GM12801 (cell line): ENCODE results near the gene RBM10.

Source experiments
- TF ChIP-seq, protein P1 (sequence below): IDR thresholded peaks from one replicate; pipeline ENCODE4 v1.5.1; 2011; ENCODE audit warnings: control low read depth; ENCODE audit not compliant: insufficient read length; ENCODE audit errors: extremely low read depth

RBM10 gene

DNA sequence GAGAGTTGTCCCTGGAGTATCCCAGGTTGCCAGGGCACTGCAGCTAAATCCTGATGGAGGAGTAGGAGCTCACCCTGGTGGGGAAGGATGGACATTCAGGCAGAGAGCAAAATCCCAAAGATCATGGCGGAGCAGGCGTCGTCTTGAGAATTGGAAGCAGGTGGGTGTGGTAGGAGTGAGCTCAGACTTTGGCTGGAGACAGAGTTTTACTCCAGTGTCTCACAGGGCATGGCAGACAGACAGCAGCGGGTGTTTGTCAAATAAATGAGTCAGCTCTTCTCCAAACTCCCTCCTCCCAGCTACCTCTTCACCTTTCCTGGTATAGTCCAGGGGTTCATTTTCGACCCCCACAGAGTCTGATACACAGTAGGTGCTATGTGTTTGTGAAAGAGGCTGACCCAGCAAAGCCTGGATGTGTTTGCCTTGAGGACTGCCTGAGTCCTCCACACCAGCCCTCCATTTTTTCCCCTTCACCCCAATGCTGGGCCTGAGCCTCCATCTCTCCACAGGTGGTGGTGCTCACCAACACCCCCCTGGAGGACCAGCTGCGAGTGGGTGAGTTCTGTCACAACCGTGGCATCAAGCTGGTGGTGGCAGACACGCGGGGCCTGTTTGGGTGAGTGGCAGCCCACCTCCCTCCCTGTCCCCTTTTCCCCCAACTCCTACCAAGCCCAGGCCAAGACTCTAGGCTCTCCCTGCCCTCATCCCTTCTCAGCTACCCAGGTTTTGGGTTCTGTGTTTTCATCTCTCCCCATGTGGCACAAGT lies 55.5 kb downstream of the RBM10 start:
- TF ChIP-seq, protein P1, sequence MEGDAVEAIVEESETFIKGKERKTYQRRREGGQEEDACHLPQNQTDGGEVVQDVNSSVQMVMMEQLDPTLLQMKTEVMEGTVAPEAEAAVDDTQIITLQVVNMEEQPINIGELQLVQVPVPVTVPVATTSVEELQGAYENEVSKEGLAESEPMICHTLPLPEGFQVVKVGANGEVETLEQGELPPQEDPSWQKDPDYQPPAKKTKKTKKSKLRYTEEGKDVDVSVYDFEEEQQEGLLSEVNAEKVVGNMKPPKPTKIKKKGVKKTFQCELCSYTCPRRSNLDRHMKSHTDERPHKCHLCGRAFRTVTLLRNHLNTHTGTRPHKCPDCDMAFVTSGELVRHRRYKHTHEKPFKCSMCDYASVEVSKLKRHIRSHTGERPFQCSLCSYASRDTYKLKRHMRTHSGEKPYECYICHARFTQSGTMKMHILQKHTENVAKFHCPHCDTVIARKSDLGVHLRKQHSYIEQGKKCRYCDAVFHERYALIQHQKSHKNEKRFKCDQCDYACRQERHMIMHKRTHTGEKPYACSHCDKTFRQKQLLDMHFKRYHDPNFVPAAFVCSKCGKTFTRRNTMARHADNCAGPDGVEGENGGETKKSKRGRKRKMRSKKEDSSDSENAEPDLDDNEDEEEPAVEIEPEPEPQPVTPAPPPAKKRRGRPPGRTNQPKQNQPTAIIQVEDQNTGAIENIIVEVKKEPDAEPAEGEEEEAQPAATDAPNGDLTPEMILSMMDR = no peak

DNA sequence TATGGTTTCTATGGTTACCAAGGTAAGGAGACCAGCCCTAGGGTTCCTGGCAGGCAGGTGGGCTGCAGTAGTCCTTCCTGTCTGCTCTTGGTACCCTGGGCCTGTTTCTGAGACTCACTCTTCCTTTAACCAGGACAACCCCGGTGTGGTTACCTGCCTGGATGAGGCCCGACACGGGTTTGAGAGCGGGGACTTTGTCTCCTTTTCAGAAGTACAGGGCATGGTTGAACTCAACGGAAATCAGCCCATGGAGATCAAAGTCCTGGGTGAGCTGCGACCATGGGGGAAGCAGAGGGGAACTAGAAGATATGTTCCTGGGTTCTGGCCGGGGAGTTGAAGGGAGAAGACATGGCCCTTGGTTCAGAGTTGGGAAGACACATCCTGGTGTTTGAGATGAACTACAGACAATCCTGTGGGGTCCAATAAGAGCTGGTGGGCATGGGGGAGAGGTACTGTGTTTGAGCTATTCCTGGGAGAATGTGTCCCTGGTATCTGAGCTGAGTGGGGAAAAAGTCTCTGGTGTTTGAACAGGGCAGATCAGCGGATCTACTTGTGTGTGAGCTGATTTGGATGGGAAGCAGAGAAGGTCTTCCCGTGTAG lies 56.4 kb downstream of the RBM10 start:
- TF ChIP-seq, protein P1 = no peak

DNA sequence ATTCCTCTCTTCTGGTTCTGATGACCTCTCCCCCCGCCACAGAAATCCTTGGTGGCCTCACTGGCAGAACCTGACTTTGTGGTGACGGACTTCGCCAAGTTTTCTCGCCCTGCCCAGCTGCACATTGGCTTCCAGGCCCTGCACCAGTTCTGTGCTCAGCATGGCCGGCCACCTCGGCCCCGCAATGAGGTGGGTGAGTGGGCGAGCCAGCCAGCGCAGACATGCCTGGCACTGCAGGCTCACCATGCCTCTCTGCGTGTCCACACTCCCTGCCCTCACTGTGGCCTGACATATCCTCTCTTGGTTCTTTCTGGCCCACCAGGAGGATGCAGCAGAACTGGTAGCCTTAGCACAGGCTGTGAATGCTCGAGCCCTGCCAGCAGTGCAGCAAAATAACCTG lies 57.3 kb downstream of the RBM10 start:
- TF ChIP-seq, protein P1 = no peak

DNA sequence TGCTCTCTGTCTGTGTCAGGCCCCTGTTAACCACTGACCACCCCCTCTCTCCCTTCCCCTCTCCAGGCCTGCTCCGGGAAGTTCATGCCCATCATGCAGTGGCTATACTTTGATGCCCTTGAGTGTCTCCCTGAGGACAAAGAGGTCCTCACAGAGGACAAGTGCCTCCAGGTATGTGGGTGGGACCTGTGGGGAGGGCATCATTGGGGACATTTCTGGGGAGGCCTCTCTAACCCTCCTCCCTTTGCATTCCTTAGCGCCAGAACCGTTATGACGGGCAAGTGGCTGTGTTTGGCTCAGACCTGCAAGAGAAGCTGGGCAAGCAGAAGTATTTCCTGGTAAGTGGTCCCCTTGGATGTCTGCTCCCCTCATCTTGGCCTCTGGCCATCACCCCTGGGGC lies 57.9 kb downstream of the RBM10 start:
- TF ChIP-seq, protein P1 = no peak

DNA sequence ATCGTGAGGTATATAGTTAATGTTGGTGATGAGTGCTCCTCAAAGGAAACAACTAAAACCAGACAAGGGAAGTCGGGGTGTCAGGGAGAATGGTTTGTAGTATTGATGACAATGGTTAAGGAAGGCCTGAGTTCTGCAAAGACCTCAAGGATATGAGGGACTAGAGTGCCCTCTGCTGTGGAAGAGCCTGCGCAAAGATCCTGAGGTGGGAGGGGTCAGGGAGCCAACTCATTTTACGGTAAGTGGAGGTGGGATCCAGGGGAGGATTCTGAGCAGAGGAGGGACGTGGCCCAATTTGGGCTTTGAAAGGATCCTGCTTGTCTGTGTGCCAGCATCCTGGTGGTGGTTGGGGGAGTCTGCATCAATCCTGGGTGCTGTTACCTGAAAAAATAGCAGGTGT lies 59.9 kb downstream of the RBM10 start:
- TF ChIP-seq, protein P1 = no peak

DNA sequence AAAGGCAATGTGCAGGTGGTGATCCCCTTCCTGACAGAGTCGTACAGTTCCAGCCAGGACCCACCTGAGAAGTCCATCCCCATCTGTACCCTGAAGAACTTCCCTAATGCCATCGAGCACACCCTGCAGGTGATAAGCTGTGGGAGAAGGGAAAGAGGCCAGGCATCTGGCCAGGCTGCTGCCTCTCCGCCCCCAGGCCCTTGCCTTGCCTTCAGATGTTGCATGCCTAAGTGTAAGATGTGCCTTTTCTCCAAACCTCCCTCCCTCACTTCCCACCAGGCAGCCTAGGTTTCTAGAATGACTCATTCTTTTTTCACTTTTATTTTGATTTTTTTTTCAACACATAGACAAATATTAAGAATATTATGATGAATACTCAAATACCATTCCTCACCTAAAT lies 61.3 kb downstream of the RBM10 start:
- TF ChIP-seq, protein P1 = no peak

DNA sequence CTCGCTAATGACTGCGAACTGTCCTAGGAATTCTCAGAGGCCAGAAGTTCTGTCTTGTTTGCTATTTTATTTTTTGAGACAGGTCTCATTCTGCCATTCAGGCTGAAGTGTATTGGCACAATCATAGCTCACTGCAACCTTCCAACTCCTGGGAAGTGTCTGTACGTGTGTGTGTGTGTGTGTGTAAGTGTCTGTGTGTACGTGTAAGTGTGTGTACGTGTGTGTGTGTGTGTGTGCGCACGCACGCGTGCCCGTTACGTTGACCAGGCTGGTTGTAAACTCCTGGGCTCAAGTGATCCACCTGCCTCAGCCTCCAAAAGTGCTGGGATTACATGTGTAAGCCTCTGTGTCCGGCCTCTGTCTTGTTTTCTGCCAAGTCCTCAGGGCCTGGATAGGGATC lies 63.1 kb downstream of the RBM10 start:
- TF ChIP-seq, protein P1 = no peak
